ENCODE results near the gene GRAMD1A.

The GRAMD1A gene

GRCh38 chr19:35063940-35064818 lies 64.1 kb downstream of the GRAMD1A start:
- ChIA-PET CTCF (interaction anchor here (0.9 to 2.7 kb wide), 7 partner anchors 9 to 73 kb away, joined by 3 to 9 read pairs (median 4); partner anchors contain the start of gene LGI4), POLR2A (no interaction called here)
- no peak for TF ChIP-seq CTCF (IDR thresholded peaks at IDR 0.05; ENCODE audit: control extremely low read depth, extremely low read depth, low read depth, missing control alignments)
- no peak for DNase-seq (ENCODE audit: extremely low spot score)

- TF ChIP-seq CTCF (IDR thresholded peaks at IDR 0.05; ENCODE audit: control extremely low read depth, extremely low read depth, low read depth, missing control alignments) = no peak
- ChIA-PET POLR2A (no interaction called here), CTCF (interaction anchor here (1.1 to 3.4 kb wide), 9 partner anchors 10 to 88 kb away, joined by 4 to 65 read pairs (median 17); partner anchors contain the start of genes FXYD1, FXYD5, HPN and LGI4)
- DNase-seq (ENCODE audit: extremely low spot score) = no peak
Observed at GRCh38 chr19:35065574-35065973, 65.5 kb downstream of the GRAMD1A start.

- no peak for TF ChIP-seq CTCF (IDR thresholded peaks at IDR 0.05; ENCODE audit: control extremely low read depth, extremely low read depth, low read depth, missing control alignments)
- POLR2A ChIA-PET = no interaction called here
- no peak for DNase-seq (ENCODE audit: extremely low spot score)
- CTCF ChIA-PET = interaction anchor here (0.7 to 3.4 kb wide), 24 partner anchors 8 to 101 kb away, joined by 3 to 65 read pairs (median 6); partner anchors contain the start of genes FXYD1, FXYD5, HPN and LGI4
Observed at GRCh38 chr19:35066121-35066520, 66.0 kb downstream of the GRAMD1A start.

- TF ChIP-seq CTCF (IDR thresholded peaks at IDR 0.05; ENCODE audit: control extremely low read depth, extremely low read depth, low read depth, missing control alignments) = peak; percentile 93
- DNase-seq (ENCODE audit: extremely low spot score) = peak; percentile 93
- POLR2A ChIA-PET = interaction anchor here (0.6 kb wide), 2 partner anchors 58 to 86 kb away, joined by 4 to 5 read pairs; no protein-coding TSS in a partner anchor
- CTCF ChIA-PET = interaction anchor here (0.7 to 3.4 kb wide), 30 partner anchors 9 to 156 kb away, joined by 3 to 65 read pairs (median 4); partner anchors contain the start of genes FXYD1, FXYD5, HPN and LGI4
Observed at GRCh38 chr19:35066691-35067563, 66.8 kb downstream of the GRAMD1A start.

- ChIA-PET CTCF (interaction anchor here (0.8 to 3.4 kb wide), 16 partner anchors 9 to 72 kb away, joined by 3 to 65 read pairs (median 10); partner anchors contain the start of genes FXYD1, HPN and LGI4), POLR2A (no interaction called here)
- no peak for TF ChIP-seq CTCF (IDR thresholded peaks at IDR 0.05; ENCODE audit: control extremely low read depth, extremely low read depth, low read depth, missing control alignments)
- DNase-seq (ENCODE audit: extremely low spot score) = no peak
Observed at GRCh38 chr19:35068941-35069634, 69.0 kb downstream of the GRAMD1A start.
